ENCODE data around the gene OTULIN. TPM values are rescaled to one million over a fixed set of nuclear protein-coding genes. Genes with fewer than 3 reads are reported as not detected.
A peak's percentile ranks its signal among the peaks of the same experiment; 100 is the strongest.

OTULIN gene
- total RNA-seq, 1 experiment from 2014 or later: 10.6 TPM

DNA sequence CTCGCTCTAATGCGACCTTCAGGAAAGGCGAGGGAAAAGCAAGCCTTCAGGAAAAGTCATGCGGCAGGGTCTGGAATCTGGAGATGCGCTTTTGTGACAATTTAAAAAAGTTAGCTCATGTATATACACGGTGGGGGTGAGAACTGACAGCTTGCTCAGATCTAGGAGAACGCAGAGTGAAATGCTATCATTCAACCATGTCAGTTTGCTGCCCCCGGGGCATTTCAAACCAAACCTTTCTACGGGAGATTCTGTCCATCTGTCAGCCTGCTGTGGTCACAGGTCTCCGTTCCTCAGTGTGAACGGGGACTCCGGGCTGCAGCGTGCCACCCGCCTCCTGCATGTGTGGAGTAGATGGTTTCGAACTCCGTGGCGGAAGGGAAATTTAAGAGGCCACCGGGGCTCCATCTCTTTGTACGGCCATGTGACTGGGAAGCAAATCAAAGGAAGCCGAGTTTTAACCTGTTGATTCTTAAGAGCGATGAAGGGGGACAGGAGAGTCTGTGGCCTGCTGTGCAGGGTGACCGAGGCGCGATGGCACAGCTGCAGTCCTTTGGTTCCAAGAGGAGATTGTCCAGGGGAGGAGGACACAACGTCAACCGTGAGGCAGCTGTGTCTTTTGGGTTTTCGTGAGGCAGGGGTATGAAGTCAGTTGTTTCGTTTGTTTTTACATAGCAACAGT lies 45.9 kb downstream of the OTULIN start:
- DNase-seq (ENCODE audit: low read depth): no peak
- in situ Hi-C loops (cut with HindIII; ENCODE audit: low pct_unique_long_range_greater_than_20kb, low sequenced_read_pairs): no loop called here

GRCh38 chr5:14712131-14712530 lies 47.6 kb downstream of the OTULIN start:
- DNase-seq (ENCODE audit: low read depth): no peak
- in situ Hi-C loops (cut with HindIII; ENCODE audit: low pct_unique_long_range_greater_than_20kb, low sequenced_read_pairs): no loop called here

DNA sequence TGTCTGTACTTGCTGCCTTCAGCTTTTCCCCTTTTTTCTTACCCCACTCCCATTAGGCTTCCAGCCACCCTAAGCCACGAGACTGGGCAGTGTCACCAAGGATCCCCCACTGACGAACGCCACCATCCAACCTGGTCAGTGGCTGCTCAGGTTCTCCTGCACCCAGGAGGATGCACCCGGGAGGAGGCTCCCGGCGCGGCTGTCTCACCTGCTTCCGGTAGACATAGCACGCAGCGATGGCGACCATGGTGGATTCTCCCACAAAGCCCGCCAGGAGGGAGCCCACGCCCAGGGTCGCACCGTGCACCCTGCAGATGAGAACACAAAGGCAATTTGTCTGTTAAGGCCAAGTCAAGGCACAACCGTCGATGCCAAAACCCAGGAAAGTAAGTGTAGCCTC lies 48.1 kb downstream of the OTULIN start:
- no peak for DNase-seq (ENCODE audit: low read depth)
- in situ Hi-C loops (cut with HindIII; ENCODE audit: low pct_unique_long_range_greater_than_20kb, low sequenced_read_pairs): no loop called here

GRCh38 chr5:14713476-14714390 lies 49.2 kb downstream of the OTULIN start:
- in situ Hi-C loops (cut with HindIII; ENCODE audit: low pct_unique_long_range_greater_than_20kb, low sequenced_read_pairs): no loop called here
- no peak for DNase-seq (ENCODE audit: low read depth)

GRCh38 chr5:14714706-14715105 lies 50.2 kb downstream of the OTULIN start:
- no peak for DNase-seq (ENCODE audit: low read depth)
- in situ Hi-C loops (cut with HindIII; ENCODE audit: low pct_unique_long_range_greater_than_20kb, low sequenced_read_pairs): no loop called here

DNA sequence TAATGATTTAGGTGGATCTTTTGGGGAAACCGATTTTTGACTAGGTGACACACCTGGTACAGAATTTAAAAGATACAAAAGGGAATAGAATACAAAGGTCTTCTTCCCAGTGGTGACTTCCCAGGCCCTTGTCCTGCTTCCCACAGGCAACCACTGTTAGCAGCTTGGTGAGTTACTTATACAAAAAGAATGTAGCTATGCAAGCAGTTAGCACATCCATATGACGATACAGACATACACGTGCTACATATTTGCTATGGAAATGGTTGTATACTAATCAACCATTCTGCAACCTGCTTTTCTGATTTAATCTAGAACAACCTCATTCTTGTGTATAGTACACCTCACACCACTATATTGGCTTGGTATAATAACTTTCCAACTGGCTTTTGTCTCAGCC lies 51.0 kb downstream of the OTULIN start:
- in situ Hi-C loops (cut with HindIII; ENCODE audit: low pct_unique_long_range_greater_than_20kb, low sequenced_read_pairs): no loop called here
- DNase-seq (ENCODE audit: low read depth): no peak

DNA sequence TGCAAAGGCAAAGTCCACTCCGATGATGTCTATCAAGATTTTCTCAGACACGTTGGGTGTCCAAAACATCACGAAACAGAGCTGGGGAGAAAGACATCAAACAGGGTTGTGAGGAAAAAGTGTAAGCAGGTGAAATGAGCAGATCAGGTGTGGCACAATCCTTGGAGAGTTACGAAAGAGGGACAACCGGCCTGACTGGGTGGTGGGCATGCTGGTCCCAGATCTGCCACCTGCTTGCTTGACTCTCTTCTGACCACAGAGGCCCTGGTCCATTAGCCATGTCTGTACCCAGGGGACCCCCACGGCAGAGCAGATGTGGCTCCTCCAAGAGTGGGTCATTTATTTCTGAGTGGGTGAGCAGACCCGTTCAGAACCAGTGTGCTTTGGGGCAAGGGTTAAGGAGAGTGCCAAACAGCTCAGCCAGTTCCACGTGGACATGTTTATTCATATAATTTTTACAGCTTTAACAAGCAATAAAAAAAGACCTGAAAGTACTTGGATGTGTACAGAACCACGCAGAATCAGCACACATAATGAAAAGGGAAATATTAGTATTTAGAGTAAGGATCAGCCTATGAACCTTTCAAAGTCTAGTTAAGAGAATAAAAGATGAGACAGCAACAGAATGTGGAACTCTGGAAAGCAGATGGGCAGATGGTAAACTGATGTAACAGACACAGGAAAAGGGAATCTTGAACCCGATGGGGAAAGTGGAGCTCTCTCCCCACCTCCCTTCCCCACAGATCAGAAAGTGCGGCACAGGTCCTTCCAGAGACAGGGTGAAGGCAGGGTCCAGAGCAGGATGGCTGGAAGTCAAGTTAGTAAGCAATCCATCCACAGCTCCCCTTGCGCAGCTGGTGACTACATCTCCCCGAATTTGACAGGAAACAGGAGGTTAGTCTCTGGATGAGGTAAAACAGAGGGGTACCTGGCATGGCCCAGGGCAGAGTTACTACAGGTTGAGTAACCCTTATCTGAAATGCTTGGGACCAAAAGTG lies 52.5 kb downstream of the OTULIN start:
- no peak for DNase-seq (ENCODE audit: low read depth)
- in situ Hi-C loops (cut with HindIII; ENCODE audit: low pct_unique_long_range_greater_than_20kb, low sequenced_read_pairs): no loop called here

GRCh38 chr5:14718778-14719177 lies 54.3 kb downstream of the OTULIN start:
- in situ Hi-C loops (cut with HindIII; ENCODE audit: low pct_unique_long_range_greater_than_20kb, low sequenced_read_pairs): no loop called here
- no peak for DNase-seq (ENCODE audit: low read depth)

- in situ Hi-C loops (cut with HindIII; ENCODE audit: low pct_unique_long_range_greater_than_20kb, low sequenced_read_pairs): no loop called here
- DNase-seq (ENCODE audit: low read depth): no peak
These were observed 55.9 kb downstream of the OTULIN start for GRCh38 chr5:14720236-14720923.

DNA sequence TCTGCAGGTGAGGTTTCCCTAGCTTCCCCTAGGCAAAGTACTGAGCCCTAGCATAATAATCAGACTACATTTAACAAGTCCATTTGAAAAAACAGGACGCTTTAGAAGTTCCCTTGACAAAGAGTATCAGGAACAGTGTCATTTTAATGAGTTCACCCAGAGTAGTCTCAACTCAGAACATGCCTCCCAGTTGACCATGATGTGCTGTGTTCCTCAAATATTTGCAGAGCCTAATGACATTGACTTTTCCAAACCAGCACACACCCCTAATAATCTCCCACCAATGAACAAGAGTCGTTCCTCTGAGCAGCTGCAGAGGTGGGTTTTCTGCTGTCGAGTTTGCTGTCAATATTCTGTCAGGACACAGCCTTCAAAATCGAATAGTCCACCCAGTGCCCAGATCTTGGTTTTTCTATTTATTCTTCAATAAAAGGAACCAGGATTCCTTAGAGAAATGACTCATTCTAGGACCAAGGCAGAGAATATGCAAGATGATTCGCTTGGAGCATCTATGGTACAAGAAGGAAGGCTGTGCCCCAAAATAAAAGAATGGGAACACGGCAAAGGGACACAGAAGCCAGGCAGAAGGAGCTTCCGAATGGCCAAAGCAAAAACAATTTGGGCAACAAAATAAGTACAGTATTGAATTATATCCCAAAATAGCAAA lies 57.6 kb downstream of the OTULIN start:
- in situ Hi-C loops (cut with HindIII; ENCODE audit: low pct_unique_long_range_greater_than_20kb, low sequenced_read_pairs): no loop called here
- DNase-seq (ENCODE audit: low read depth): no peak

GRCh38 chr5:14722923-14723322 lies 58.4 kb downstream of the OTULIN start:
- no peak for DNase-seq (ENCODE audit: low read depth)
- in situ Hi-C loops (cut with HindIII; ENCODE audit: low pct_unique_long_range_greater_than_20kb, low sequenced_read_pairs): no loop called here

DNA sequence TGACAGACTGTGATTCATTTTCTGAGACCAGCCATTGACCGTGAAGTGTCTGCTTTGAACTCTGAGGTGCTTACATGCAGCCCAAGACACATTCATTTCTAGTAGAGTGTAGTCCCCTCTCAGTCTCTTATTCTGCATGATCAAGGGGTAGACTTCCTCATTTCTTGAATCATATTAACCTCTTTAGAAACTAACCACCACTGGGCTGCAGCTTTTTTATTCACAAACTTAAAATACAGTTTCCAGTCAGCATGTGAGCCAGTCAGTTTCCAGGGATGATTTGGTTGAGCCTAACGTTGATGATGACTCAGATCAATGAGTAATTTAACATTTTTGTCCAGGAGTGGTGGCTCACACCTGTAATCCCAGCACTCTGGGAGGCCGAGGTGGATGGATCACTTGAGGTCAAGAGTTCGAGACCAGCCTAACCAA lies 59.2 kb downstream of the OTULIN start:
- DNase-seq (ENCODE audit: low read depth): no peak
- in situ Hi-C loops (cut with HindIII; ENCODE audit: low pct_unique_long_range_greater_than_20kb, low sequenced_read_pairs): no loop called here

DNA sequence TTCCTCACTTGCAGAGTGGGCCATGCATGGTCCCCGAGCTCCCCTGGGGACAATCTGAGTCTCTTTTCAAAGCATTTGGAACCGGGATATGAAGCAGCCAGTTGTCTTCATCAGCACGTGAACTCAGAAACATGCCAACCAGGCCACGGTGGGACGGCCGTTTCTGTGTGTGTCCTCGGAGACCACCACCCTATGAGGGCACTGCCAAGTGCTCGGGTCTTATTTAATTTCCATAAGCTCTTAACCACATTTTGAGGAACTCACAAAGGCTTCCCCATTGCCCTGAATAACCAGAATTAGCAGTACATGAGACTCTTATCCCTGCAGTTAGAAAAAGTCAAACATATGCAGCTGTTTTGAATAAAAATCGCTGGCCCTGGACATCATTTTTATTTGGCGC lies 60.1 kb downstream of the OTULIN start:
- DNase-seq (ENCODE audit: low read depth): no peak
- in situ Hi-C loops (cut with HindIII; ENCODE audit: low pct_unique_long_range_greater_than_20kb, low sequenced_read_pairs): no loop called here

DNA sequence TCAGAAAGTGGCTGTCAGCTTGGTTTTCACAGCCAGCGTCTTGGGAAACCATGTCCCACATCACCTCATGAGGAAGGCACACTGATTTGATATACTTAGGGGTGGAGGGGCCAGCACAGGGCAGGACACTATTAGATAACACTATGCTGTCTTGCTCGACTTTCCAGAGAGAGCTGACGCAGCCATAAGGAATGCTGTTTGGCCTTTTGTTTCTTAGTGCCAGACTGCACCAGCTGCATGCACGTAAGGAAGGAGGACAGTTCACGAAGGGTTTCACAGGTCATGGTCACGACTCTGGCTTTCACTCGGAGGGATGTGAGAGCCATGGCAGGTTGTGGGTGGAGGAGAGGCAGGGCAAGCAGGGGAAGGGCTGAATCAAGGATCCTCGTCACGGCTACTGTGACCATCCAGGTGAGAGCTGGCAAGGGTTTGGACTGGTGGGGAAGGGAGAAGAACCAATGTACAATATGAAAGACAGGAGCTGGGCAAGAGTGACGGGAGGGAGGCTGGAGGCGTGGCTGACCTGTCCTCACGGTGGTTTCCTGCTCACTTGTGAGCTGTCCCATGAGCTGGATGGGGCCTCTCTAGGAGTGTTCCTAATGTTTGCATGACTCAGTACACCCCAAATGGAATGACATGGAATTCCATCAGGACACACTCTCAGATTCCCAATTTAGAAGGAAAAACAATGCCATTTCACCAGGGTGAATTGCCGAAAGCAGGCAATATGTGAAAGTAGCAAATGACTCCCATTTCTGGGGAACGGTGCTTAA lies 61.7 kb downstream of the OTULIN start:
- DNase-seq (ENCODE audit: low read depth): no peak
- in situ Hi-C loops (cut with HindIII; ENCODE audit: low pct_unique_long_range_greater_than_20kb, low sequenced_read_pairs): no loop called here

- in situ Hi-C loops (cut with HindIII; ENCODE audit: low pct_unique_long_range_greater_than_20kb, low sequenced_read_pairs): no loop called here
- DNase-seq (ENCODE audit: low read depth): peak; percentile 45
These were observed 62.9 kb downstream of the OTULIN start for GRCh38 chr5:14727428-14727865.

DNA sequence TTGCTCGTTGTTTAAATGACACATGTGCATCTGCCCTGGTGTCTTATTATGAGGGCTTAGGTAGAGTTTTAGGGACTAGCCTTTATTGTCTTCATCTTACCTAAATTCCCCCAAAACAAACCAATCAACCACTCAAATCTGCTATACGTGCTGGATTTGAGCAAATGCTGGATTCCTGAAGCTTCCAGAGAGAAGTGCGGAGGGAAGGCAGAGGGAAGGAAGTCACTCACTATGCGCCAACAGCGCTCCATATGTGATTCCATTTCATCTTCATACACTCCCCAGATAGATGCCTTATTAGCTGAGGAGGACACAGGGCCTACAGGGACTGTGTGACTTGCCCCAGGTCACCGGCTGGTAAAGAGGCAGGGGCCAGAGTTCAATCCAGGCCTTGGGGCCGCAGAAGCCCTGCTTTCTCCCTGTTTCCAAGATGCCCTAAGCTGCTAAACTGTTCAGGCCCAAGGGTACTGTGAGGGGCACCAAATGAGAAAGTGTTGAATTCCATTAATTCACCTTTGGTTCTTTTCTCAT lies 63.5 kb downstream of the OTULIN start:
- in situ Hi-C loops (cut with HindIII; ENCODE audit: low pct_unique_long_range_greater_than_20kb, low sequenced_read_pairs): no loop called here
- no peak for DNase-seq (ENCODE audit: low read depth)
